Endothelial cell of umbilical vein (primary cell): Measurements from ENCODE around the gene MXI1. TPM values are rescaled to one million over a fixed set of nuclear protein-coding genes. Genes with fewer than 3 reads are reported as not detected.

ENCODE experiments used
- BruUV-seq: library from RNA; stranded (reverse); fragments of 400-500 nt; replicated peaks from 2 replicates; lab custom pipeline; 2021; lab: Mats Ljungman, UMichigan
- CTCF ChIA-PET: fragments of 300-600, 350-600 bp; sonication (Branson Sonifier 250); formaldehyde crosslinking; loops from one replicate; lab custom pipeline; 2021; ENCODE audit warnings: antibody characterized with exemption, inconsistent platforms; lab: Charles Lee
- POLR2A ChIA-PET: fragments of 300-600, 350-600 bp; sonication (Branson Sonifier 250); formaldehyde crosslinking; loops from one replicate; lab custom pipeline; 2021; ENCODE audit warnings: antibody characterized with exemption, inconsistent platforms; lab: Charles Lee
- DNase-seq: peaks from one replicate; pipeline ENCODE4 v3.0.0-alpha.2; 2011; ENCODE audit warnings: low read depth, low spot score
- FAIRE-seq: peaks from 2 replicates; lab custom pipeline; 2011; peaks lifted over from hg19 to GRCh38; lab: Jason Lieb, UNC
- H2AFZ ChIP-seq: 2 replicates; pipeline ENCODE4 v1.6.0; 2012; ENCODE audit warnings: low read depth, low read length, control low read depth, inconsistent platforms
- H3K27ac ChIP-seq: 2 replicates; pipeline ENCODE4 v1.5.1; 2011; ENCODE audit warnings: low read depth, mild to moderate bottlenecking, control low read depth, low read length, moderate library complexity; ENCODE audit not compliant: insufficient read depth
- H3K27me3 ChIP-seq, 2 experiments: 2 replicates each; pipeline versions ENCODE4 v1.6.0 to v1.6.1; 2011; ENCODE audit warnings: low read length in 2 of 2, mixed read lengths in 1 of 2; ENCODE audit not compliant: control insufficient read depth in 2 of 2, insufficient read depth in 2 of 2
- H3K36me3 ChIP-seq, 2 experiments: 2 replicates in 1 of 2; 3 replicates in 1 of 2; pipeline ENCODE4 v1.5.1; 2011; ENCODE audit warnings: low read length in 2 of 2, mild to moderate bottlenecking in 1 of 2, moderate library complexity in 1 of 2; ENCODE audit not compliant: control insufficient read depth in 2 of 2, insufficient read depth in 2 of 2; ENCODE audit errors: extremely low read depth in 1 of 2
- H3K4me1 ChIP-seq: 3 replicates; pipeline ENCODE4 v1.5.1; 2011; ENCODE audit warnings: mild to moderate bottlenecking, low read length; ENCODE audit not compliant: control insufficient read depth, insufficient read depth; ENCODE audit errors: extremely low read depth
- H3K4me2 ChIP-seq: 2 replicates; pipeline ENCODE4 v1.6.1; 2011; ENCODE audit warnings: low read length, control low read depth, mixed read lengths; ENCODE audit not compliant: insufficient read depth
- H3K4me3 ChIP-seq, 3 experiments: fragments of 200-600 bp in 1 of 3; sonication (generic), shearing (Covaris generic) in 1 of 3; replicated peaks in 1 of 3; 2 replicates each; pipeline ENCODE4 v1.5.1; 2011 to 2016; ENCODE audit warnings: control low read depth in 3 of 3, low read length in 3 of 3, mild to moderate bottlenecking in 2 of 3, inconsistent platforms in 1 of 3, low read depth in 1 of 3, moderate library complexity in 1 of 3; ENCODE audit not compliant: insufficient read depth in 1 of 3
- H3K79me2 ChIP-seq: 2 replicates; pipeline ENCODE4 v1.6.0; 2012; ENCODE audit warnings: low read length, inconsistent platforms; ENCODE audit not compliant: control insufficient read depth, insufficient read depth
- H3K9ac ChIP-seq: replicated peaks from 2 replicates; pipeline ENCODE3; 2011; ENCODE audit warnings: low read length, control low read depth; ENCODE audit not compliant: insufficient read depth; ENCODE audit errors: extremely low read depth
- H3K9me1 ChIP-seq: replicated peaks from 3 replicates; pipeline ENCODE4 v1.6.0; 2011; ENCODE audit warnings: mild to moderate bottlenecking, low read length; ENCODE audit not compliant: control insufficient read depth, insufficient read depth; ENCODE audit errors: extremely low read depth
- H3K9me3 ChIP-seq: replicated peaks from 2 replicates; pipeline ENCODE4 v1.5.1; 2012; ENCODE audit warnings: low read length, inconsistent platforms; ENCODE audit not compliant: control insufficient read depth, insufficient read depth
- H4K20me1 ChIP-seq: replicated peaks from 2 replicates; pipeline ENCODE3; 2011; ENCODE audit warnings: mild to moderate bottlenecking, low read length; ENCODE audit not compliant: control insufficient read depth, insufficient read depth; ENCODE audit errors: extremely low read depth
- FOS ChIP-seq: IDR thresholded peaks from 2 replicates; pipeline ENCODE4 v1.6.1; 2011; ENCODE audit warnings: mild to moderate bottlenecking, low read length, moderate library complexity, borderline replicate concordance; ENCODE audit not compliant: insufficient read depth
- POLR2AphosphoS5 ChIP-seq: IDR thresholded peaks from 2 replicates; pipeline ENCODE4 v1.6.1; 2012; ENCODE audit warnings: low read depth, mild to moderate bottlenecking, control low read depth, low read length, moderate library complexity; ENCODE audit not compliant: insufficient read depth
- dilution Hi-C: fragments of 300-500 bp; cut with MboI; formaldehyde crosslinking; loops from one replicate; pipeline ENCODE4 v1.15.0; 2019; ENCODE audit warnings: low sequenced_read_pairs; ENCODE audit not compliant: extremely low pct_ligation_motif_present
- intact Hi-C: fragments of 100-400 bp; cut with micrococcal nuclease; formaldehyde crosslinking; loops from one replicate; pipeline ENCODE4 v1.10.0; 2022
- polyA plus RNA-seq, 4 experiments: library from polyadenylated mRNA; depleted of rRNA in 3 of 4; stranded (reverse) in 3 of 4; unstranded in 1 of 4; fragments of >200 nt; gene quantifications; 2 replicates each; pipeline versions ENCODE4 v1.2.1 to v1.2.3, GENCODE V29; 2011 to 2012; ENCODE audit warnings: missing spikeins in 1 of 4
- total RNA-seq: library from RNA; stranded (reverse); gene quantifications from 2 replicates; pipeline ENCODE4 v1.2.3, GENCODE V29; 2021
- TF ChIP-seq, protein P1 (sequence below), 2 donors: IDR thresholded peaks; 1 replicate in 1 of 2; 2 replicates in 1 of 2; pipeline ENCODE4 v1.5.1; 2011; ENCODE audit warnings: low read length in 2 of 2, mild to moderate bottlenecking in 2 of 2, moderate library complexity in 2 of 2, control low read depth in 1 of 2, inconsistent platforms in 1 of 2, low read depth in 1 of 2; ENCODE audit not compliant: insufficient read depth in 1 of 2; ENCODE audit errors: extremely low read depth in 1 of 2

MXI1 gene
- total and polyA plus RNA-seq, 2 donors (not counting 3 experiments of a cell fraction or from before 2014, with no cell fraction given), result 2.7 to 8.5 TPM

DNA sequence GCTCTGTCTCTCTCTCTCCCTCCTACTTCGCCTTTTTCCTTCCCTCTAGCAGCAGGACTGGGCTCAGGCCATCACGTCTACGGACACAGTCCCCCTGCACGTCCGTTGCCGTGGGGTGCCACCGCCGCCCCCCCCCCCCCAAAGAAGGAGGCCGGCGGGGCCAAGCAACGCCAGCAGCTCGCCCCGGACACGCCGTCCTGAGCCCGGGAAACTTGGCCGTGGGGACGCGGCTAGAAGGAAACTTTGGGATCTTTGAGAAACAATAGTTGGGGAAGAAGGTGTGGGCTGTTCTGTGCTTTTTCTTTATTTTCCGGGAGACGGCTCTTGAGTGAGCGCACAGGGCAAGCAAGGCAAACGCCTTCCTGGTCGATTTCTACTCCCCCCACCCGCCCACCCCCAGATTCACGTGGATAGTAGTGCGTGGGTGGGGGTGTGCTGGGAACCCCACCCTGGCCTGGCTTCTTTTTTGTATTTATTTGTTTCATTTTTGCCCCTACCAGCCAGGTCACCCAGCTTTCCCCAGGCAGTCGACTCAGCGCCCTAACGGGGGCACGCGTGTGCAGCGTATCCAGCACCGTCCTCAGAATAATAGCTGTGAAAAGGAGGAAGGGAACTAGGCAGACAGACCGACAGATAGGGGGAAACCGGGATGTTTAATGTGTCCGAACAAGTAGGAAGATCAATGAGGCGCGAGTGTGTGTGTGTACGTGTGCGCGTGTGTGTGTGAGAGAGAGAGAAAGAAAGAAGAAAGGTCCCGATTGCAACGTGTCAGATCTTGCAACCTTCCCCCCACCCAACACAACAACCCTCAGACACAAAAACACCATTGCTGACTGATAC lies 1.4 kb downstream of the MXI1 start:
- no peak overlapping the region for H3K27ac ChIP-seq
- H3K36me3 ChIP-seq, result no peaks in the 10 kb centered on the region
- peak; percentile 10 for DNase-seq
- FAIRE-seq, result no peak
- intact Hi-C loops (loop anchor here (1.0 to 5.0 kb wide), 2 partner anchors 70 to 242 kb away; no protein-coding TSS in a partner anchor), dilution Hi-C loops (no loop called here)
- BruUV-seq, result no TSS peak
- H3K4me3 ChIP-seq, result peak overlapping the region; percentile 48 to 65 (median 57)
- peaks cover 25 to 32% of the 10 kb centered on the region in 2 experiments for H3K27me3 ChIP-seq
- no peaks in the 10 kb centered on the region for H3K79me2 ChIP-seq
- peak overlapping the region; percentile 82 for H2AFZ ChIP-seq
- H3K9me1 ChIP-seq, result no peaks in the 10 kb centered on the region
- no peaks in the 10 kb centered on the region for H4K20me1 ChIP-seq
- ChIA-PET CTCF (interaction anchor here (0.6 to 7.1 kb wide), 11 partner anchors 13 to 1929 kb away, joined by 3 to 99 read pairs (median 5); partner anchors contain the start of genes BBIP1, SHOC2 and SMNDC1), POLR2A (interaction anchor here (0.6 to 1.4 kb wide), 2 partner anchors 18 to 324 kb away, joined by 3 to 4 read pairs; no protein-coding TSS in a partner anchor)
- H3K9ac ChIP-seq, result peak overlapping the region; percentile 6
- H3K4me2 ChIP-seq, result peak overlapping the region; percentile 95
- TF ChIP-seq, protein P1, sequence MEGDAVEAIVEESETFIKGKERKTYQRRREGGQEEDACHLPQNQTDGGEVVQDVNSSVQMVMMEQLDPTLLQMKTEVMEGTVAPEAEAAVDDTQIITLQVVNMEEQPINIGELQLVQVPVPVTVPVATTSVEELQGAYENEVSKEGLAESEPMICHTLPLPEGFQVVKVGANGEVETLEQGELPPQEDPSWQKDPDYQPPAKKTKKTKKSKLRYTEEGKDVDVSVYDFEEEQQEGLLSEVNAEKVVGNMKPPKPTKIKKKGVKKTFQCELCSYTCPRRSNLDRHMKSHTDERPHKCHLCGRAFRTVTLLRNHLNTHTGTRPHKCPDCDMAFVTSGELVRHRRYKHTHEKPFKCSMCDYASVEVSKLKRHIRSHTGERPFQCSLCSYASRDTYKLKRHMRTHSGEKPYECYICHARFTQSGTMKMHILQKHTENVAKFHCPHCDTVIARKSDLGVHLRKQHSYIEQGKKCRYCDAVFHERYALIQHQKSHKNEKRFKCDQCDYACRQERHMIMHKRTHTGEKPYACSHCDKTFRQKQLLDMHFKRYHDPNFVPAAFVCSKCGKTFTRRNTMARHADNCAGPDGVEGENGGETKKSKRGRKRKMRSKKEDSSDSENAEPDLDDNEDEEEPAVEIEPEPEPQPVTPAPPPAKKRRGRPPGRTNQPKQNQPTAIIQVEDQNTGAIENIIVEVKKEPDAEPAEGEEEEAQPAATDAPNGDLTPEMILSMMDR (IDR thresholded peaks at IDR 0.05; ENCODE audit: extremely low read depth in 1 of 2, insufficient read depth in 1 of 2, low read depth in 1 of 2, low read length in 2 of 2), result peak in 1 of 2 donors; percentile 0
- TF ChIP-seq FOS, result no peak
- TF ChIP-seq POLR2AphosphoS5, result no peak
- H3K4me1 ChIP-seq, result peaks cover 4% of the 10 kb centered on the region
- H3K9me3 ChIP-seq, result no peaks in the 10 kb centered on the region
